Measurements from ENCODE around the gene VEZF1.
A peak's percentile ranks its signal among the peaks of the same experiment; 100 is the strongest.

Gene VEZF1

GRCh38 chr17:58019521-58019920, 31.5 kb upstream of the VEZF1 start:
- Histone ChIP-seq H3K4me3 (replicated peaks; ENCODE audit: insufficient read depth, low read length) (no peak overlapping the region), H3K27ac (replicated peaks) (no peak overlapping the region), H3K27me3 (ENCODE audit: insufficient read depth, poor library complexity, severe bottlenecking) (peaks cover 2% of the 10 kb centered on the region)
- no peak for DNase-seq (ENCODE audit: low read depth in 1 of 2, low spot score in 1 of 2)
- no peak for TF ChIP-seq GABPA (IDR thresholded peaks at IDR 0.05; ENCODE audit: low read depth)

GRCh38 chr17:58019039-58019438, 31.0 kb upstream of the VEZF1 start:
- Histone ChIP-seq H3K4me3 (replicated peaks; ENCODE audit: insufficient read depth, low read length) (no peak overlapping the region), H3K27me3 (ENCODE audit: insufficient read depth, poor library complexity, severe bottlenecking) (peaks cover 2% of the 10 kb centered on the region), H3K27ac (replicated peaks) (no peak overlapping the region)
- no peak for DNase-seq (ENCODE audit: low read depth in 1 of 2, low spot score in 1 of 2)
- TF ChIP-seq CTCF (IDR thresholded peaks at IDR 0.05; ENCODE audit: insufficient read depth, low read length) (no peak), SPI1 (IDR thresholded peaks at IDR 0.05; ENCODE audit: borderline replicate concordance, low read depth) (no peak), REST (IDR thresholded peaks at IDR 0.05; ENCODE audit: insufficient replicate concordance, low read depth) (no peak), POLR2AphosphoS5 (IDR thresholded peaks at IDR 0.05; ENCODE audit: low read depth) (no peak), GABPA (IDR thresholded peaks at IDR 0.05; ENCODE audit: low read depth) (no peak)

GRCh38 chr17:58010067-58010799, 22.2 kb upstream of the VEZF1 start:
- H3K27ac ChIP-seq (replicated peaks): no peak overlapping the region
- H3K27me3 ChIP-seq (ENCODE audit: insufficient read depth, poor library complexity, severe bottlenecking): no peaks in the 10 kb centered on the region
- H3K4me3 ChIP-seq (replicated peaks; ENCODE audit: insufficient read depth, low read length): no peak overlapping the region
- TF ChIP-seq SPI1 (IDR thresholded peaks at IDR 0.05; ENCODE audit: borderline replicate concordance, low read depth) (no peak), GABPA (IDR thresholded peaks at IDR 0.05; ENCODE audit: low read depth) (no peak), REST (IDR thresholded peaks at IDR 0.05; ENCODE audit: insufficient replicate concordance, low read depth) (no peak), CTCF (IDR thresholded peaks at IDR 0.05; ENCODE audit: insufficient read depth, low read length) (no peak), POLR2AphosphoS5 (IDR thresholded peaks at IDR 0.05; ENCODE audit: low read depth) (no peak)
- no peak for DNase-seq (ENCODE audit: low read depth in 1 of 2, low spot score in 1 of 2)

- DNase-seq (ENCODE audit: low read depth in 1 of 2, low spot score in 1 of 2): peak in 1 of 2 experiments; percentile 30
- no peaks in the 10 kb centered on the region for H3K27me3 ChIP-seq (ENCODE audit: insufficient read depth, poor library complexity, severe bottlenecking)
- peak overlapping the region; percentile 100 for H3K27ac ChIP-seq (replicated peaks)
- peak overlapping the region; percentile 80 for H3K4me3 ChIP-seq (replicated peaks; ENCODE audit: insufficient read depth, low read length)
- TF ChIP-seq SPI1 (IDR thresholded peaks at IDR 0.05; ENCODE audit: borderline replicate concordance, low read depth) (no peak), GABPA (IDR thresholded peaks at IDR 0.05; ENCODE audit: low read depth) (0 out of 2 replicates have a peak, but pooled peaks have one; percentile 16), REST (IDR thresholded peaks at IDR 0.05; ENCODE audit: insufficient replicate concordance, low read depth) (no peak), CTCF (IDR thresholded peaks at IDR 0.05; ENCODE audit: insufficient read depth, low read length) (no peak)
Observed at GRCh38 chr17:58007781-58008706, 20.0 kb upstream of the VEZF1 start.
